Osteoblast (primary cell): ENCODE data around the gene TANK. TPM values are rescaled to one million over a fixed set of nuclear protein-coding genes. Genes with fewer than 3 reads are reported as not detected.

ENCODE experiments used
- DNase-seq: peaks from one replicate; pipeline ENCODE4 v3.0.0; 2011; ENCODE audit warnings: low spot score, mixed read lengths; ENCODE audit not compliant: insufficient read length; ENCODE audit errors: missing footprints
- H2AFZ ChIP-seq: 2 replicates; pipeline ENCODE4 v1.6.0; 2011; ENCODE audit warnings: mild to moderate bottlenecking, low read length
- H3K27ac ChIP-seq: 2 replicates; pipeline ENCODE4 v1.5.1; 2011; ENCODE audit warnings: mild to moderate bottlenecking, low read depth, low read length, moderate library complexity
- H3K27me3 ChIP-seq: 2 replicates; pipeline ENCODE4 v1.6.0; 2012; ENCODE audit warnings: mild to moderate bottlenecking, control low read depth, inconsistent platforms, low read length, moderate library complexity; ENCODE audit not compliant: insufficient read depth
- H3K36me3 ChIP-seq: 2 replicates; pipeline ENCODE4 v1.5.1; 2011; ENCODE audit warnings: mild to moderate bottlenecking, low read length, control low read depth, moderate library complexity; ENCODE audit not compliant: insufficient read depth
- H3K4me1 ChIP-seq: 2 replicates; pipeline ENCODE4 v1.5.1; 2011; ENCODE audit warnings: mild to moderate bottlenecking, low read length, control low read depth, moderate library complexity; ENCODE audit not compliant: insufficient read depth
- H3K4me2 ChIP-seq: 2 replicates; pipeline ENCODE4 v1.6.0; 2011; ENCODE audit warnings: mild to moderate bottlenecking, low read length; ENCODE audit not compliant: insufficient read depth
- H3K4me3 ChIP-seq: fragments of 200-600 bp; sonication (generic); 3 replicates; pipeline ENCODE4 v1.5.1; 2012; ENCODE audit warnings: mild to moderate bottlenecking, low read length, inconsistent platforms; ENCODE audit not compliant: insufficient read depth
- H3K79me2 ChIP-seq: 2 replicates; pipeline ENCODE4 v1.6.0; 2012; ENCODE audit warnings: mild to moderate bottlenecking, low read length, control low read depth, inconsistent platforms; ENCODE audit not compliant: insufficient read depth
- H3K9me3 ChIP-seq: 2 replicates; pipeline ENCODE4 v1.5.1; 2011; ENCODE audit warnings: low read depth, low read length, control low read depth
- H4K20me1 ChIP-seq: 2 replicates; pipeline ENCODE4 v1.6.0; 2012; ENCODE audit warnings: mild to moderate bottlenecking, low read length, control low read depth; ENCODE audit not compliant: insufficient read depth
- CTCF ChIP-seq: IDR thresholded peaks from 2 replicates; pipeline ENCODE4 v1.5.1; 2011; ENCODE audit warnings: mild to moderate bottlenecking, low read depth, low read length, moderate library complexity; ENCODE audit errors: extremely low read depth
- total RNA-seq: library from RNA; depleted of rRNA; stranded (reverse); fragments of >200 nt; gene quantifications from 2 replicates; pipeline ENCODE4 v1.2.3, GENCODE V29; 2012

The TANK gene
- total RNA-seq, 1 donor: 127 TPM

GRCh38 chr2:161124201-161124600 lies 36.0 kb upstream of the TANK start:
- TF ChIP-seq CTCF: no peak
- DNase-seq: no peak
- H3K27ac ChIP-seq: peak overlapping the region; percentile 87
- no peaks in the 10 kb centered on the region for H4K20me1 ChIP-seq
- no peaks in the 10 kb centered on the region for H3K36me3 ChIP-seq
- H3K9me3 ChIP-seq: no peaks in the 10 kb centered on the region
- no peak overlapping the region for H3K4me3 ChIP-seq
- peak overlapping the region; percentile 58 for H2AFZ ChIP-seq
- H3K79me2 ChIP-seq: no peaks in the 10 kb centered on the region
- no peak overlapping the region for H3K4me2 ChIP-seq
- peaks cover 19% of the 10 kb centered on the region for H3K4me1 ChIP-seq
- no peaks in the 10 kb centered on the region for H3K27me3 ChIP-seq

- Histone ChIP-seq H3K36me3 (no peaks in the 10 kb centered on the region), H3K4me3 (no peak overlapping the region), H3K9me3 (no peaks in the 10 kb centered on the region), H3K27me3 (no peaks in the 10 kb centered on the region), H3K4me2 (no peak overlapping the region), H2AFZ (no peak overlapping the region), H4K20me1 (no peaks in the 10 kb centered on the region), H3K79me2 (no peaks in the 10 kb centered on the region), H3K27ac (no peak overlapping the region), H3K4me1 (peaks cover 4% of the 10 kb centered on the region)
- DNase-seq: no peak
- no peak for TF ChIP-seq CTCF
These were observed 31.3 kb upstream of the TANK start for GRCh38 chr2:161128885-161129284.

- H3K79me2 ChIP-seq: no peaks in the 10 kb centered on the region
- no peak overlapping the region for H3K4me2 ChIP-seq
- DNase-seq: no peak
- H3K4me1 ChIP-seq: peaks cover 8% of the 10 kb centered on the region
- H3K9me3 ChIP-seq: no peaks in the 10 kb centered on the region
- no peaks in the 10 kb centered on the region for H3K27me3 ChIP-seq
- TF ChIP-seq CTCF: no peak
- no peak overlapping the region for H3K27ac ChIP-seq
- H2AFZ ChIP-seq: no peak overlapping the region
- H3K36me3 ChIP-seq: no peaks in the 10 kb centered on the region
- H3K4me3 ChIP-seq: no peak overlapping the region
- no peaks in the 10 kb centered on the region for H4K20me1 ChIP-seq
These were observed 29.9 kb upstream of the TANK start for GRCh38 chr2:161130354-161130753.

GRCh38 chr2:161131074-161131680 lies 29.1 kb upstream of the TANK start:
- no peak overlapping the region for H3K27ac ChIP-seq
- TF ChIP-seq CTCF: no peak
- DNase-seq: no peak

More at GRCh38 chr2:161131074-161131680, 29.1 kb upstream of the TANK start:
- no peaks in the 10 kb centered on the region for H3K9me3 ChIP-seq
- no peak overlapping the region for H3K4me2 ChIP-seq
- H3K4me3 ChIP-seq: no peak overlapping the region
- no peaks in the 10 kb centered on the region for H3K27me3 ChIP-seq
- H4K20me1 ChIP-seq: no peaks in the 10 kb centered on the region
- no peaks in the 10 kb centered on the region for H3K36me3 ChIP-seq
- no peaks in the 10 kb centered on the region for H3K79me2 ChIP-seq
- H3K4me1 ChIP-seq: peaks cover 12% of the 10 kb centered on the region
- no peak overlapping the region for H2AFZ ChIP-seq
